Measurements from ENCODE around the gene BABAM2. TPM values are rescaled to one million over a fixed set of nuclear protein-coding genes. Genes with fewer than 3 reads are reported as not detected.

Gene BABAM2
- total and polyA plus RNA-seq, 9 of the 15 experiments (the other 6 are each of a cell fraction or from before 2014, with no cell fraction given): 10.9 to 37.4 (median 25.6) TPM

DNA sequence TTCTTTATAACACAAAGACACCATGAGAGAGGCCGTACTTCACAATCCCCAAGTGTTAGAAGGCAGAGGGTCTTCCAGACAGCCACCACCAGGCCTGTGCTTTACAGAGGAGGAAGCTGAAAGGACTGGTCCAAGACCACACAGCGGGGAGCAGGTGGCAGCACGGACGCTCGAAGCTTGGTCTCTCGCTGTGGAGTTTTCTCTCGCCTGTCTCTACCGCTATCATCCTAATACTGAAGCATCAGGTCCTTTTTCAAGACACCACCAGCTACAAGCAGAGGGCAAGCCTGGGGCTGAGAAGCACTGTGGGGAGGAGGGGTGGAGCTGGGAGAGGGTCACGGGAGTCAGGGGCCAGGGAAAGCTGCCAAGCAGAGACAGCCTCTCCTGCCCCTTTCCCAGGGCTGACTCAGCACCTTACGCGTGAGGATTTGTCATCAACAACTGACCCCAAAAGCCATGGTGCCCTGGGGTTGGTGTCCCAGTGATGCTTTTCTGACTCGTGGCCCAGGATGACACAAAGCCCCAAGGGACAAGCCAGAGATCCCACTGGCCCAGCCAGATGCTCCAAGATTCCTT lies 470.3 kb downstream of the BABAM2 start (continued):
- TF ChIP-seq, protein P1, sequence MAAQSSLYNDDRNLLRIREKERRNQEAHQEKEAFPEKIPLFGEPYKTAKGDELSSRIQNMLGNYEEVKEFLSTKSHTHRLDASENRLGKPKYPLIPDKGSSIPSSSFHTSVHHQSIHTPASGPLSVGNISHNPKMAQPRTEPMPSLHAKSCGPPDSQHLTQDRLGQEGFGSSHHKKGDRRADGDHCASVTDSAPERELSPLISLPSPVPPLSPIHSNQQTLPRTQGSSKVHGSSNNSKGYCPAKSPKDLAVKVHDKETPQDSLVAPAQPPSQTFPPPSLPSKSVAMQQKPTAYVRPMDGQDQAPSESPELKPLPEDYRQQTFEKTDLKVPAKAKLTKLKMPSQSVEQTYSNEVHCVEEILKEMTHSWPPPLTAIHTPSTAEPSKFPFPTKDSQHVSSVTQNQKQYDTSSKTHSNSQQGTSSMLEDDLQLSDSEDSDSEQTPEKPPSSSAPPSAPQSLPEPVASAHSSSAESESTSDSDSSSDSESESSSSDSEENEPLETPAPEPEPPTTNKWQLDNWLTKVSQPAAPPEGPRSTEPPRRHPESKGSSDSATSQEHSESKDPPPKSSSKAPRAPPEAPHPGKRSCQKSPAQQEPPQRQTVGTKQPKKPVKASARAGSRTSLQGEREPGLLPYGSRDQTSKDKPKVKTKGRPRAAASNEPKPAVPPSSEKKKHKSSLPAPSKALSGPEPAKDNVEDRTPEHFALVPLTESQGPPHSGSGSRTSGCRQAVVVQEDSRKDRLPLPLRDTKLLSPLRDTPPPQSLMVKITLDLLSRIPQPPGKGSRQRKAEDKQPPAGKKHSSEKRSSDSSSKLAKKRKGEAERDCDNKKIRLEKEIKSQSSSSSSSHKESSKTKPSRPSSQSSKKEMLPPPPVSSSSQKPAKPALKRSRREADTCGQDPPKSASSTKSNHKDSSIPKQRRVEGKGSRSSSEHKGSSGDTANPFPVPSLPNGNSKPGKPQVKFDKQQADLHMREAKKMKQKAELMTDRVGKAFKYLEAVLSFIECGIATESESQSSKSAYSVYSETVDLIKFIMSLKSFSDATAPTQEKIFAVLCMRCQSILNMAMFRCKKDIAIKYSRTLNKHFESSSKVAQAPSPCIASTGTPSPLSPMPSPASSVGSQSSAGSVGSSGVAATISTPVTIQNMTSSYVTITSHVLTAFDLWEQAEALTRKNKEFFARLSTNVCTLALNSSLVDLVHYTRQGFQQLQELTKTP (IDR thresholded peaks at IDR 0.05; ENCODE audit: low read depth in 1 of 2, partially characterized antibody in 2 of 2): no peak
- peak; percentile 96 for TF ChIP-seq ZNF316 (IDR thresholded peaks at IDR 0.05)
- TF ChIP-seq, protein P2, sequence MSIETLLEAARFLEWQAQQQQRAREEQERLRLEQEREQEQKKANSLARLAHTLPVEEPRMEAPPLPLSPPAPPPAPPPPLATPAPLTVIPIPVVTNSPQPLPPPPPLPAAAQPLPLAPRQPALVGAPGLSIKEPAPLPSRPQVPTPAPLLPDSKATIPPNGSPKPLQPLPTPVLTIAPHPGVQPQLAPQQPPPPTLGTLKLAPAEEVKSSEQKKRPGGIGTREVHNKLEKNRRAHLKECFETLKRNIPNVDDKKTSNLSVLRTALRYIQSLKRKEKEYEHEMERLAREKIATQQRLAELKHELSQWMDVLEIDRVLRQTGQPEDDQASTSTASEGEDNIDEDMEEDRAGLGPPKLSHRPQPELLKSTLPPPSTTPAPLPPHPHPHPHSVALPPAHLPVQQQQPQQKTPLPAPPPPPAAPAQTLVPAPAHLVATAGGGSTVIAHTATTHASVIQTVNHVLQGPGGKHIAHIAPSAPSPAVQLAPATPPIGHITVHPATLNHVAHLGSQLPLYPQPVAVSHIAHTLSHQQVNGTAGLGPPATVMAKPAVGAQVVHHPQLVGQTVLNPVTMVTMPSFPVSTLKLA (conservative IDR thresholded peaks at IDR 0.05): no peak
- TF ChIP-seq, protein P3, sequence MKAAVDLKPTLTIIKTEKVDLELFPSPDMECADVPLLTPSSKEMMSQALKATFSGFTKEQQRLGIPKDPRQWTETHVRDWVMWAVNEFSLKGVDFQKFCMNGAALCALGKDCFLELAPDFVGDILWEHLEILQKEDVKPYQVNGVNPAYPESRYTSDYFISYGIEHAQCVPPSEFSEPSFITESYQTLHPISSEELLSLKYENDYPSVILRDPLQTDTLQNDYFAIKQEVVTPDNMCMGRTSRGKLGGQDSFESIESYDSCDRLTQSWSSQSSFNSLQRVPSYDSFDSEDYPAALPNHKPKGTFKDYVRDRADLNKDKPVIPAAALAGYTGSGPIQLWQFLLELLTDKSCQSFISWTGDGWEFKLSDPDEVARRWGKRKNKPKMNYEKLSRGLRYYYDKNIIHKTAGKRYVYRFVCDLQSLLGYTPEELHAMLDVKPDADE (conservative IDR thresholded peaks at IDR 0.05; ENCODE audit: control insufficient read depth, low read depth, low read length): no peak
- no peak for TF ChIP-seq IRF2 (CRISPR knock-in tag; IDR thresholded peaks at IDR 0.05)
- peak; percentile 83 for TF ChIP-seq MAFG (tag; conservative IDR thresholded peaks at IDR 0.05)
- TF ChIP-seq, protein P4, sequence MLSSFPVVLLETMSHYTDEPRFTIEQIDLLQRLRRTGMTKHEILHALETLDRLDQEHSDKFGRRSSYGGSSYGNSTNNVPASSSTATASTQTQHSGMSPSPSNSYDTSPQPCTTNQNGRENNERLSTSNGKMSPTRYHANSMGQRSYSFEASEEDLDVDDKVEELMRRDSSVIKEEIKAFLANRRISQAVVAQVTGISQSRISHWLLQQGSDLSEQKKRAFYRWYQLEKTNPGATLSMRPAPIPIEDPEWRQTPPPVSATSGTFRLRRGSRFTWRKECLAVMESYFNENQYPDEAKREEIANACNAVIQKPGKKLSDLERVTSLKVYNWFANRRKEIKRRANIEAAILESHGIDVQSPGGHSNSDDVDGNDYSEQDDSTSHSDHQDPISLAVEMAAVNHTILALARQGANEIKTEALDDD (IDR thresholded peaks at IDR 0.05): no peak
- peak; percentile 69 for TF ChIP-seq MAFF (IDR thresholded peaks at IDR 0.05; ENCODE audit: low read length)
- TF ChIP-seq, protein P5, sequence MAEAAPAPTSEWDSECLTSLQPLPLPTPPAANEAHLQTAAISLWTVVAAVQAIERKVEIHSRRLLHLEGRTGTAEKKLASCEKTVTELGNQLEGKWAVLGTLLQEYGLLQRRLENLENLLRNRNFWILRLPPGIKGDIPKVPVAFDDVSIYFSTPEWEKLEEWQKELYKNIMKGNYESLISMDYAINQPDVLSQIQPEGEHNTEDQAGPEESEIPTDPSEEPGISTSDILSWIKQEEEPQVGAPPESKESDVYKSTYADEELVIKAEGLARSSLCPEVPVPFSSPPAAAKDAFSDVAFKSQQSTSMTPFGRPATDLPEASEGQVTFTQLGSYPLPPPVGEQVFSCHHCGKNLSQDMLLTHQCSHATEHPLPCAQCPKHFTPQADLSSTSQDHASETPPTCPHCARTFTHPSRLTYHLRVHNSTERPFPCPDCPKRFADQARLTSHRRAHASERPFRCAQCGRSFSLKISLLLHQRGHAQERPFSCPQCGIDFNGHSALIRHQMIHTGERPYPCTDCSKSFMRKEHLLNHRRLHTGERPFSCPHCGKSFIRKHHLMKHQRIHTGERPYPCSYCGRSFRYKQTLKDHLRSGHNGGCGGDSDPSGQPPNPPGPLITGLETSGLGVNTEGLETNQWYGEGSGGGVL (CRISPR knock-in tag; IDR thresholded peaks at IDR 0.05): no peak
- no peak for TF ChIP-seq HMG20A (CRISPR knock-in tag; conservative IDR thresholded peaks at IDR 0.05)
- TF ChIP-seq CTBP1 (IDR thresholded peaks at IDR 0.05; ENCODE audit: borderline replicate concordance): 0 out of 2 replicates have a peak, but pooled peaks have one; percentile 23
- TF ChIP-seq NCOA4 (IDR thresholded peaks at IDR 0.05; ENCODE audit: partially characterized antibody): no peak
- TF ChIP-seq MAZ (CRISPR knock-in tag; conservative IDR thresholded peaks at IDR 0.05 in 1 of 2, IDR thresholded peaks at IDR 0.05 in 1 of 2): no peak
- no peak for TF ChIP-seq ZBTB17 (CRISPR knock-in tag; IDR thresholded peaks at IDR 0.05)
- TF ChIP-seq ZNF75A (CRISPR knock-in tag; IDR thresholded peaks at IDR 0.05): no peak
- TF ChIP-seq ZNF354B (CRISPR knock-in tag; IDR thresholded peaks at IDR 0.05): no peak
- no peak for TF ChIP-seq NFXL1 (CRISPR knock-in tag; IDR thresholded peaks at IDR 0.05)
- no peak for TF ChIP-seq ZNF121 (CRISPR knock-in tag; conservative IDR thresholded peaks at IDR 0.05)
